GM10248 (cell line): ENCODE data around the gene GPR17.
A peak's percentile ranks its signal among the peaks of the same experiment; 100 is the strongest.

Experiments
- CTCF ChIA-PET: fragments of 300-600 bp; sonication (Branson Sonifier 250); formaldehyde crosslinking; extraction: SDS; loops from one replicate; lab custom pipeline; 2021; ENCODE audit warnings: antibody characterized with exemption; lab: Yijun Ruan, JAX
- POLR2A ChIA-PET: fragments of 350-650 bp; sonication (Branson Sonifier 250); formaldehyde crosslinking; extraction: SDS; loops from one replicate; lab custom pipeline; 2020; ENCODE audit warnings: antibody characterized with exemption; lab: Yijun Ruan, JAX
- DNase-seq: peaks from one replicate; pipeline ENCODE4 v3.0.0; 2012; ENCODE audit errors: extremely low spot score
- CTCF ChIP-seq: IDR thresholded peaks from 2 replicates; pipeline ENCODE4 v1.5.1; 2012; ENCODE audit warnings: mild to moderate bottlenecking, low read depth; ENCODE audit errors: extremely low read depth, missing control alignments, control extremely low read depth

GPR17 gene

GRCh38 chr2:127639111-127639474 is 6.9 kb upstream of the GPR17 start:
- ChIA-PET CTCF (interaction anchor here (1.4 to 3.7 kb wide), 4 partner anchors 10 to 48 kb away, joined by 5 to 28 read pairs (median 15); no protein-coding TSS in a partner anchor), POLR2A (interaction anchor here (0.6 kb wide), 1 partner anchor 246 kb away, joined by 3 read pairs; no protein-coding TSS in a partner anchor)
- DNase-seq, result no peak
- no peak for TF ChIP-seq CTCF

GRCh38 chr2:127640082-127641072 is 5.6 kb upstream of the GPR17 start:
- POLR2A ChIA-PET, result no interaction called here
- peak; percentile 72 for DNase-seq
- CTCF ChIA-PET, result interaction anchor here (0.8 to 3.7 kb wide), 8 partner anchors 9 to 444 kb away, joined by 3 to 28 read pairs (median 4); partner anchors contain the start of gene IWS1

GRCh38 chr2:127641133-127641532 is 4.8 kb upstream of the GPR17 start:
- ChIA-PET CTCF (interaction anchor here (1.4 to 3.7 kb wide), 2 partner anchors 9 to 50 kb away, joined by 4 to 28 read pairs; no protein-coding TSS in a partner anchor), POLR2A (no interaction called here)
- DNase-seq, result no peak
- no peak for TF ChIP-seq CTCF

More at GRCh38 chr2:127640082-127641072, 5.6 kb upstream of the GPR17 start:
- peak; percentile 41 for TF ChIP-seq CTCF

GRCh38 chr2:127641846-127642507 is 4.0 kb upstream of the GPR17 start:
- POLR2A ChIA-PET, result no interaction called here
- CTCF ChIA-PET, result interaction anchor here (1.4 to 3.7 kb wide), 2 partner anchors 8 to 51 kb away, joined by 4 to 28 read pairs; no protein-coding TSS in a partner anchor
- no peak for TF ChIP-seq CTCF
- no peak for DNase-seq

- no peak for TF ChIP-seq CTCF
- POLR2A ChIA-PET, result no interaction called here
- CTCF ChIA-PET, result no interaction called here
- DNase-seq, result no peak
These were observed 3.1 kb upstream of the GPR17 start for GRCh38 chr2:127642706-127643438.

- no peak for TF ChIP-seq CTCF
- ChIA-PET POLR2A (no interaction called here), CTCF (interaction anchor here (1.0 to 1.7 kb wide), 2 partner anchors 33 to 53 kb away, joined by 3 to 4 read pairs; no protein-coding TSS in a partner anchor)
- DNase-seq, result no peak
These were observed 2.4 kb upstream of the GPR17 start for GRCh38 chr2:127643439-127644065.
